Lower leg skin (tissue), 3 donors: ENCODE data around the gene SPPL2B.

ENCODE experiments used
- POLR2A ChIP-seq, 2 donors: fragments of 450-650 bp; IDR thresholded peaks; one replicate each; pipeline ENCODE4 v1.6.1; 2016 to 2017; ENCODE audit warnings: antibody characterized with exemption in 2 of 2, mild to moderate bottlenecking in 1 of 2, moderate library complexity in 1 of 2
- TF ChIP-seq, protein P1 (sequence below), 3 donors: fragments of 450-650 bp; IDR thresholded peaks; one replicate each; pipeline ENCODE4 v1.5.1; 2016; ENCODE audit warnings: antibody characterized with exemption in 3 of 3, mild to moderate bottlenecking in 3 of 3, moderate library complexity in 2 of 3

DNA sequence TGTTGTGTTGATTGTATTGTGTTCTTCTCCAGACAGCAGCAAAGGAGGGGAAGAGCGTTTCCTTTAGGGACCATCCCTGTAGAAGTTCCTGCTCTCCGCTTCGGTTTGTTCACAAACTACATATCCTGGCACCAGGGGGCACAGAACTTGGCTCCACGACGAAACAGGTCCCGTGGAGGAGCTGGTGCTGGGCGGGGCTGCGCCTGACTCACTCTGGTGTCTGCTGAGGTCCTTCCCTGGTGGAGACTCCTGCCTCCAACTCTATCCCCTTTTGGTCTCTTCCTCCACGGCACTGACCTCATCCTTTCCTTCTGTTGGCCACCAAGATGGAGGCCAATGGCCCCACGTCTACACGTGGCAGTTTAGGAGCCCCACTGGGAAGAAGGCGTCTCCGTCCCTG, 46.3 kb downstream of the SPPL2B start:
- TF ChIP-seq, protein P1, sequence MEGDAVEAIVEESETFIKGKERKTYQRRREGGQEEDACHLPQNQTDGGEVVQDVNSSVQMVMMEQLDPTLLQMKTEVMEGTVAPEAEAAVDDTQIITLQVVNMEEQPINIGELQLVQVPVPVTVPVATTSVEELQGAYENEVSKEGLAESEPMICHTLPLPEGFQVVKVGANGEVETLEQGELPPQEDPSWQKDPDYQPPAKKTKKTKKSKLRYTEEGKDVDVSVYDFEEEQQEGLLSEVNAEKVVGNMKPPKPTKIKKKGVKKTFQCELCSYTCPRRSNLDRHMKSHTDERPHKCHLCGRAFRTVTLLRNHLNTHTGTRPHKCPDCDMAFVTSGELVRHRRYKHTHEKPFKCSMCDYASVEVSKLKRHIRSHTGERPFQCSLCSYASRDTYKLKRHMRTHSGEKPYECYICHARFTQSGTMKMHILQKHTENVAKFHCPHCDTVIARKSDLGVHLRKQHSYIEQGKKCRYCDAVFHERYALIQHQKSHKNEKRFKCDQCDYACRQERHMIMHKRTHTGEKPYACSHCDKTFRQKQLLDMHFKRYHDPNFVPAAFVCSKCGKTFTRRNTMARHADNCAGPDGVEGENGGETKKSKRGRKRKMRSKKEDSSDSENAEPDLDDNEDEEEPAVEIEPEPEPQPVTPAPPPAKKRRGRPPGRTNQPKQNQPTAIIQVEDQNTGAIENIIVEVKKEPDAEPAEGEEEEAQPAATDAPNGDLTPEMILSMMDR (IDR thresholded peaks at IDR 0.05), result no peak
- TF ChIP-seq POLR2A (IDR thresholded peaks at IDR 0.05), result no peak
